Stimulated activated naive CD4-positive, alpha-beta T cell treated with Interleukin-2 at 50 U/mL for 16 hours (primary cell): Measurements from ENCODE around the gene SLC22A9.

Experiments
- DNase-seq: peaks from one replicate; lab custom pipeline; 2025; lab: John Stamatoyannopoulos, UW

Gene SLC22A9

GRCh38 chr11:63444160-63444559 lies 74.6 kb downstream of the SLC22A9 start:
- DNase-seq = no peak

DNA sequence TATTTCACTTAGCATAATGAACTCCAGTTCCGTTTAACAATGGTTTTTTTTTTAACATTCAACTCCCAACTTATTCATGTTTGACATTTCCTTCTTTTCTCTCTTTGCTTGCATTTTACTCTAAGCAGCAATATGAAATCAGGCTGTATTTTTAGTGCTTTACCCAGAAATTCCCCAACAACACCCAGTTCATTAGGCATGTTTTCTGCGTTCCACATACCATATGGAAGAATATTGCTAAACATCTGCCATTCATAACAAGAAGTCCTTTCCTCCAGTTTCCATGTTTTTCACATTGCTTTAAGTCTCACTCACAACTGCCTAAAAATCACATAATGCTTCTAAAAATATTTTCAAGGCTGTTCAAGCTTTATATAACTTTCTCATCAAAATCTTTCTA lies 75.5 kb downstream of the SLC22A9 start:
- no peak for DNase-seq

DNA sequence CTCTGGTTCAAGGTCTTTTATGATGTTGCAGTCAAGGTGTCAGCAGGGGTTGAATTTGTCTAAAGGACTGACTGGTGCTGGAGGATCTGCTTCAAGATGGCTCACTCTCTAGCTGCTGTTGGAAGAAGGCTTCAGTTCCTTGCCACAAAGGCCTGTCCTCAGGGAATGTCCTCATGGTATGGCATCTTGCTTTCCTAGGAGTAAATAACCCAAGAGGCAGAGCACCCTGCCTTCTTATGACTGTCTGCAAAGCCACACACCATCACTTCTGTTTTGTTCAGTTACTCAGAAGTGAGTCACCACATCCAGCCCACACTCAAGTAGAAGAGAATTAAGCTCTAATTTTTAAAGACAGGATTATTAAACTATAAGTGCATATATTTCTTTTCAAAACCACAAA lies 76.1 kb downstream of the SLC22A9 start:
- DNase-seq = no peak

DNA sequence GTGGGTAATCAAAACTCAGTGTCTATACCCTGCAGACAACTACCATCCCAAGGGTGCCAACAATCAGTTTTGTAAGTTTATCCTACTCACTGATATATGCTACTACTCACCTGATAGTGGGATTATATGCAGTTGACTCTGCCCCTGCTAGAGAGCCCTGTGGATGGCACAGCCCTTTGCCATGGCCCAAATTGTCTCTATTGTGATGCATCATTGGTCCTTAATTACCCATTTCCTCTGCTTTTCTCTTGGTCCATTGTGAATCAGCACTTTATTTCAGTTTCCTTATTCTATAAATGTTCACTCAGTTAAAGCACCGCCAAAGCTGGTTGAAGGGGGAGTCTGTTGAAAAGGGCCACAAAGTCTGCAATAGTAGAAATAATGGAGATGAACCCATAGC lies 79.1 kb downstream of the SLC22A9 start:
- DNase-seq = no peak

DNA sequence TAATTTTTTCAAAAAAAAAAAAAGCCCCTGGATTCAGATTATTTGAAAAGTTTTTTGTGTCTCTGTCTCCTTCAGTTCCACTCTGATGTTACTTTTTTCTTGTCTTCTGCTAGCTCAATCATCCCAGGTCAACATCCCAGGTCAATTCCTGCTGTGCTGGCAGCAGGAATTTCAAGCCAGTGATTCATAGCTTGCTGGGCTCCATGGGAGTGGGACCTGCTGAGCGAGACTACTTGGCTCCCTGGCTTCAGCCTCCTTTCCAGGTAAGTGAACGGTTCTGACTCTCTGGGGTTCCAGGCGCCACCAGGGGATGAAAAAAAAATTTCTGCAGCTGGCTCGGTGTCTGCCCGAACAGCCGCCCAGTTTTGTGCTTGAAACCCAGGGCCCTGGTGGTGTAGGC lies 90.0 kb downstream of the SLC22A9 start:
- DNase-seq = no peak
